CD4-positive, alpha-beta T cell (primary cell): ENCODE results near the gene CENPP. TPM values are rescaled to one million over a fixed set of nuclear protein-coding genes. Genes with fewer than 3 reads are reported as not detected.

Experiments used
- ATAC-seq: fragments of 200-7000 bp; cut with Tn5 transposase; one replicate; pipeline ENCODE4 v1.10.0; 2022; ENCODE audit warnings: mild to moderate bottlenecking; ENCODE audit not compliant: poor library complexity
- CTCF ChIA-PET: fragments of 350-600 bp; sonication (Branson Sonifier 250); formaldehyde crosslinking; loops from one replicate; lab custom pipeline; 2021; ENCODE audit warnings: antibody characterized with exemption, inconsistent platforms; lab: Charles Lee
- POLR2A ChIA-PET: fragments of 350-600 bp; sonication (Branson Sonifier 250); formaldehyde crosslinking; loops from one replicate; lab custom pipeline; 2021; ENCODE audit warnings: antibody characterized with exemption, inconsistent platforms; lab: Charles Lee
- DNase-seq, 14 experiments: peaks; one replicate each; pipeline ENCODE4 v3.0.0-alpha.2; 2013 to 2020; ENCODE audit warnings: mixed read lengths in 2 of 14
- H3K27ac ChIP-seq, 2 donors: one replicate each; pipeline versions ENCODE4 v1.5.1 to v1.7.0; 2013; ENCODE audit warnings: low read length in 2 of 2, low read depth in 1 of 2, mild to moderate bottlenecking in 1 of 2
- H3K27me3 ChIP-seq, 2 experiments: 1 replicate in 1 of 2; 2 replicates in 1 of 2; pipeline versions ENCODE4 v1.6.1 to v1.7.0; 2013; ENCODE audit warnings: low read length in 2 of 2, control low read depth in 1 of 2, mild to moderate bottlenecking in 1 of 2, moderate library complexity in 1 of 2; ENCODE audit not compliant: insufficient read depth in 2 of 2, control insufficient read depth in 1 of 2
- H3K36me3 ChIP-seq: one replicate; pipeline ENCODE4 v1.6.1; 2013; ENCODE audit warnings: low read length, control low read depth; ENCODE audit not compliant: insufficient read depth
- H3K4me1 ChIP-seq: one replicate; pipeline ENCODE4 v1.6.1; 2013; ENCODE audit warnings: low read length, control low read depth; ENCODE audit not compliant: insufficient read depth
- H3K4me3 ChIP-seq: one replicate; pipeline ENCODE4 v1.5.1; 2013; ENCODE audit warnings: mild to moderate bottlenecking, low read length, moderate library complexity
- H3K9me3 ChIP-seq, 2 experiments: 1 replicate in 1 of 2; 2 replicates in 1 of 2; pipeline versions ENCODE4 v1.6.1 to v1.7.0; 2013; ENCODE audit warnings: low read length in 2 of 2, mild to moderate bottlenecking in 2 of 2, control low read depth in 1 of 2, moderate library complexity in 1 of 2; ENCODE audit not compliant: control insufficient read depth in 1 of 2, insufficient read depth in 1 of 2
- H3K27ac Mint-ChIP-seq: one replicate; pipeline ENCODE4 v1.8.0; 2020; ENCODE audit warnings: mixed read lengths
- H3K27me3 Mint-ChIP-seq: one replicate; pipeline ENCODE4 v1.8.0; 2021; ENCODE audit warnings: mixed read lengths
- H3K36me3 Mint-ChIP-seq: one replicate; pipeline ENCODE4 v1.8.0; 2021; ENCODE audit warnings: low read depth, mixed read lengths
- H3K4me1 Mint-ChIP-seq: one replicate; pipeline ENCODE4 v1.8.0; 2021; ENCODE audit warnings: low read depth, mixed read lengths
- H3K4me3 Mint-ChIP-seq: one replicate; pipeline ENCODE4 v1.8.0; 2020; ENCODE audit warnings: mild to moderate bottlenecking, mixed read lengths
- H3K9me3 Mint-ChIP-seq: one replicate; pipeline ENCODE4 v1.8.0; 2020; ENCODE audit warnings: mixed read lengths
- CTCF ChIP-seq: fragments of 200-600 bp; IDR thresholded peaks from one replicate; pipeline ENCODE4 v1.8.0; 2022; ENCODE audit warnings: antibody characterized with exemption, mild to moderate bottlenecking
- intact Hi-C, 2 experiments: fragments of 100-400 bp; cut with DNase I in 1 of 2; cut with micrococcal nuclease in 1 of 2; formaldehyde crosslinking; loops; one replicate each; pipeline versions ENCODE4 v1.15.1 to v1.9.0; 2023 to 2025; cut with DNase I, micrococcal nuclease
- total RNA-seq, 174 experiments: library from RNA in 2 of 174; stranded (reverse) in 2 of 174; gene quantifications; one replicate each; pipeline ENCODE4 v1.2.3 and lab custom pipeline; 2021 to 2026

CENPP gene
- total RNA-seq, 2 experiments from 2014 or later: 4.8 TPM

DNA sequence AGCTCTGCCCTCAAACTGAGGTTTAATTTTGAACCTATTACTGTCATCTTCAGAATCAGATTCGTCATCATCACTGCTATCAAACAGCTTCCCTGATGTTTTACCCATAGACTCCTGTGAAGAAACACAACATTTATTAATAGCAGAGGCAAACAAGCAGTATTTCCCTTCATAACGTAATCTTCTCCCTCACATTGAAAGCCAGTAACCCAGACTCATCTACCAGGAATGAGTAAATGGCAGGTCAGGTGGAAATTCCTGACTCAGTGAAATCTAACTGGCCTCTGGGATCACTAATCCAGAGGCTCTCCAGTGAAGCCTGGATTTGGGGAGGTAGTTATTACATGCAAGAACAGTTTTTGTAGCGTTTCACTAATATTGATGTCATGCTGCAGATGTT is 15.2 kb upstream of the CENPP start:
- H3K4me3 ChIP-seq: no peak overlapping the region
- no peak for DNase-seq
- intact Hi-C loops: no loop called here
- peaks cover 96% of the 10 kb centered on the region for H3K36me3 Mint-ChIP-seq
- no peak for ATAC-seq
- TF ChIP-seq CTCF: no peak
- H3K27ac ChIP-seq: no peak overlapping the region
- H3K4me1 Mint-ChIP-seq: peaks cover 35% of the 10 kb centered on the region
- no peaks in the 10 kb centered on the region for H3K9me3 ChIP-seq
- POLR2A ChIA-PET: no interaction called here
- H3K4me3 Mint-ChIP-seq: no peak overlapping the region
- no peaks in the 10 kb centered on the region for H3K9me3 Mint-ChIP-seq
- no peaks in the 10 kb centered on the region for H3K27me3 Mint-ChIP-seq
- H3K27me3 ChIP-seq: no peaks in the 10 kb centered on the region
- no peak overlapping the region for H3K27ac Mint-ChIP-seq
- H3K36me3 ChIP-seq: peaks cover 63% of the 10 kb centered on the region
- no peaks in the 10 kb centered on the region for H3K4me1 ChIP-seq
- CTCF ChIA-PET: no interaction called here

DNA sequence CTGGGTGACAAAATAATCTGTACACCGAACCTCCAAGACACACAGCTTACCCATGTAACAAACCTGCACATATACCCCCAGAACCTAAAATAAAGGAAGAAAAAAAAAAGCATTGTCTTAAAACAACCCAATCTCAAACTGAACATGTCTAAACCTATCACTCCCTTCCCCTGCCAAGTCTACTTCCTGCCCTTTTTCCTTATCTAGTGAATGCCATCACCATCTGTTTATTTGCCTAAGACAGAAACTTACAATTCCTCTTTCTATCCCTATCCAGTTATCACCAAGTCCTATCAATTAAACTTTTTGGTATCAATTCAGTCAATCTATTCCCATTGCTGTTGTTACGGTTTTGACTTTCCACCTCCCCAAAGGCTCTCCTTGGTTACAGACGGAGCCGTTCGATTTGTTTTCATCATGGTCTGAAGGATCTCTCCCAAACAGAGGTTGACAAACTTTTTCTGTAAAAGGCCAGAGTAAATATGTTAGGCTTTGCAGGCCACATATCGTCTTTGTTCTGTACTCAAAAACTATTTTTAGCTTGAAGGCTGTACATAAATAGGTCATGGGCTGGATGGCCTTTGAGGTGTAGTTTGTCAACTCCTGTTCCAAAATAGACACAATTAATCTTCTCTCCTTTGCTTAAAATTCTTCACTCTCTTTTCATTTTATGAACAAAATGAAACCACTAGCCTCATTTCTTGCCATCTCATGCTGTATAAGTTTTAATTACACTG is 12.7 kb upstream of the CENPP start:
- ChIA-PET POLR2A (no interaction called here), CTCF (no interaction called here)
- no peaks in the 10 kb centered on the region for H3K9me3 ChIP-seq
- no peaks in the 10 kb centered on the region for H3K27me3 Mint-ChIP-seq
- H3K36me3 ChIP-seq: peaks cover 62% of the 10 kb centered on the region
- no peak overlapping the region for H3K4me3 Mint-ChIP-seq
- no peak overlapping the region for H3K27ac Mint-ChIP-seq
- ATAC-seq: no peak
- H3K27ac ChIP-seq: no peak overlapping the region
- no peaks in the 10 kb centered on the region for H3K27me3 ChIP-seq
- TF ChIP-seq CTCF: no peak
- no peaks in the 10 kb centered on the region for H3K4me1 ChIP-seq
- H3K9me3 Mint-ChIP-seq: no peaks in the 10 kb centered on the region
- H3K36me3 Mint-ChIP-seq: peaks cover 92% of the 10 kb centered on the region
- H3K4me3 ChIP-seq: no peak overlapping the region
- no peak for DNase-seq
- peaks cover 35% of the 10 kb centered on the region for H3K4me1 Mint-ChIP-seq
- intact Hi-C loops: no loop called here

DNA sequence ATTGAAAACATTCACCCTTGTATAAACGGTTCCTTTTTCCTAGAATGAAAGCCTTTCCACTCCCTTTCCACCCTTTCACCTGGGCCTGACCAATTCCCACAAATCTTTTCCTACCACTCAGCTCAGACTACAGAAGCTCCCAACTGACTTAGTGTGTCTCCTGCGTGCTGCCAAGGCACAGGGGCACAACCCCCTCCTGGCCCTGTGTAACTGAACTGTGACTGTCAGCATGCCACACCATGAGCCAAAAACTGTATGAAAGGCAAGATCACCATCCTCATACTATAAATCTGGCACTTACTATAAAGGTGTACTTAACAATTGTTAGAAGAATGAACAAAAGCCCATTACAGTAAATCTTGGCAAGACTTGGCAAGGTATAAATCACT is 12.1 kb upstream of the CENPP start:
- Histone ChIP-seq H3K27me3 (no peaks in the 10 kb centered on the region), H3K36me3 (peaks cover 62% of the 10 kb centered on the region), H3K4me1 (no peaks in the 10 kb centered on the region), H3K27ac (no peak overlapping the region), H3K9me3 (no peaks in the 10 kb centered on the region), H3K4me3 (no peak overlapping the region)
- ATAC-seq (no peak), DNase-seq (no peak)
- H3K4me1 Mint-ChIP-seq: peaks cover 35% of the 10 kb centered on the region
- peaks cover 92% of the 10 kb centered on the region for H3K36me3 Mint-ChIP-seq
- no peak overlapping the region for H3K27ac Mint-ChIP-seq
- ChIA-PET CTCF (no interaction called here), POLR2A (no interaction called here)
- H3K4me3 Mint-ChIP-seq: no peak overlapping the region
- H3K9me3 Mint-ChIP-seq: no peaks in the 10 kb centered on the region
- no peaks in the 10 kb centered on the region for H3K27me3 Mint-ChIP-seq
- intact Hi-C loops: no loop called here
- no peak for TF ChIP-seq CTCF
